HFF-Myc (cell line): ENCODE measurements around the gene PER3.

Experiments used
- DNase-seq: peaks from one replicate; pipeline ENCODE4 v3.0.0-alpha.2; 2011; ENCODE audit warnings: low read depth; ENCODE audit errors: extremely low read depth
- H3K4me3 ChIP-seq: replicated peaks from 2 replicates; pipeline ENCODE4 v1.5.1; 2011; ENCODE audit warnings: low read depth, mild to moderate bottlenecking, control low read depth, low read length
- CTCF ChIP-seq: IDR thresholded peaks from 2 replicates; pipeline ENCODE4 v1.5.1; 2012; ENCODE audit warnings: mild to moderate bottlenecking, low read depth, low read length, control low read depth; ENCODE audit errors: missing control alignments

The PER3 gene

DNA sequence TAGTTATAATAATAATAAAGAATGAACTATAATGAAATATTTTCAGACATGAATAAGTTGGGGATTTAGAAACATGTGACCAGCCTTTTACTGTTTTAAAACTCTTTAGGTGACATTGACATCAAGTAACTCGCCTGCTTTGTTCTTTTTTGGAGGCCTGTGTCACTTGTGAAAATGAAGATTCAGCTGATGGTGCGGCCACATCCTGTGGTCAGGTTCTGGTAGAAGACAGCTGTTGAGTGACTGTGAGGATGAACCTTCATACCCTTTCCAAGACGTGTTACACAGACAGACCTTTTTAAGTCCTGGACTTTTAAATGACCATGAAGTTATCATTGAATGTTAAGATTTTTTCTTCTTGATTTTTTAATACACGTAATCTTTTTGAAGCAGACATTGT, 58.4 kb downstream of the PER3 start:
- no peak for TF ChIP-seq CTCF
- H3K4me3 ChIP-seq, result no peak overlapping the region
- DNase-seq, result no peak

GRCh38 chr1:7845761-7846160, 61.7 kb downstream of the PER3 start:
- TF ChIP-seq CTCF, result no peak

GRCh38 chr1:7846656-7847055, 62.6 kb downstream of the PER3 start:
- no peak overlapping the region for H3K4me3 ChIP-seq
- no peak for TF ChIP-seq CTCF
- no peak for DNase-seq

More at GRCh38 chr1:7845761-7846160, 61.7 kb downstream of the PER3 start:
- no peak for DNase-seq
- H3K4me3 ChIP-seq, result no peak overlapping the region

DNA sequence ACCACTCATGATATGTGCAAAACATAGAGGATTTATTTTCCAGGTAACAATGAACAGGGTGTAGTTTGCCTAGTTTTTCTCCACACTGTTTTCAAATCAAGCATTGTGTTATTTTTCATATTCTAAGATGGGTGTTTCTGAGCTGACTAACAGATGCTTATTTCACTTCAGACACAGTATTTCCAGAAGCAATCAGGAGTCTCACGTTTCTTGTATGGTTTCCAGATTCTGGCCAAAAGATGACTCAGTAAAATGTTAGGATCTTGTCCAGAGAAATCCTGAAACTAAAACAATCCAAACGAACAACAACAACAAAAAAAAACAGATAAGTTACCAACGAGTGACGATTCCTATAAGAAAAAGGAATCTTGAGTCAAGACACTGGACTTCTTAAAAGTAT, 63.5 kb downstream of the PER3 start:
- TF ChIP-seq CTCF, result no peak
- DNase-seq, result peak; percentile 64
- no peak overlapping the region for H3K4me3 ChIP-seq

GRCh38 chr1:7850786-7851185, 66.7 kb downstream of the PER3 start:
- no peak for DNase-seq
- no peak for TF ChIP-seq CTCF
- no peak overlapping the region for H3K4me3 ChIP-seq

- DNase-seq, result no peak
- H3K4me3 ChIP-seq, result no peak within 1 kb of the TSS
- no peak for TF ChIP-seq CTCF
These were observed 69.0 kb downstream of the PER3 start, which contains the start of gene UTS2 for GRCh38 chr1:7852804-7853683. Gene UTS2, minus strand, starts transcription at chr1:7853065. Its CDS starts 62 bp downstream, at chr1:7853003.
